ENCODE data around the gene POMT1.

POMT1 gene

GRCh38 chr9:131521203-131521602, 18.5 kb downstream of the POMT1 start:
- TF ChIP-seq CTCF (conservative IDR thresholded peaks at IDR 0.05; ENCODE audit: low read depth, low read length): no peak
- Histone ChIP-seq H3K79me2 (ENCODE audit: insufficient read depth, low read depth) (no peaks in the 10 kb centered on the region), H3K36me3 (ENCODE audit: insufficient read depth) (peaks cover 6% of the 10 kb centered on the region; the same call in 1 of the 2 replicates), H2AFZ (ENCODE audit: low read depth) (no peak overlapping the region), H3K4me3 (IDR thresholded peaks at IDR 0.05; ENCODE audit: insufficient read depth, low read depth, low read length) (no peak overlapping the region), H4K20me1 (ENCODE audit: insufficient read depth) (no peaks in the 10 kb centered on the region), H3K4me1 (ENCODE audit: low read depth, poor library complexity, severe bottlenecking) (no peaks in the 10 kb centered on the region), H3K9ac (no peak overlapping the region), H3K4me2 (no peak overlapping the region), H3K27me3 (ENCODE audit: insufficient read depth, low read depth) (no peaks in the 10 kb centered on the region), H3K27ac (no peak overlapping the region)

GRCh38 chr9:131521822-131522221, 19.1 kb downstream of the POMT1 start:
- H3K27me3 ChIP-seq (ENCODE audit: insufficient read depth, low read depth): no peaks in the 10 kb centered on the region
- no peak overlapping the region for H3K4me3 ChIP-seq (IDR thresholded peaks at IDR 0.05; ENCODE audit: insufficient read depth, low read depth, low read length)
- H3K27ac ChIP-seq: no peak overlapping the region
- H3K79me2 ChIP-seq (ENCODE audit: insufficient read depth, low read depth): no peaks in the 10 kb centered on the region
- no peak for TF ChIP-seq CTCF (conservative IDR thresholded peaks at IDR 0.05; ENCODE audit: low read depth, low read length)
- H3K4me1 ChIP-seq (ENCODE audit: low read depth, poor library complexity, severe bottlenecking): no peaks in the 10 kb centered on the region
- no peak overlapping the region for H2AFZ ChIP-seq (ENCODE audit: low read depth)
- no peaks in the 10 kb centered on the region for H4K20me1 ChIP-seq (ENCODE audit: insufficient read depth)
- H3K4me2 ChIP-seq: no peak overlapping the region
- no peak overlapping the region for H3K9ac ChIP-seq
- H3K36me3 ChIP-seq (ENCODE audit: insufficient read depth): no peaks in the 10 kb centered on the region; the same call in 1 of the 2 replicates

- peaks cover 5% of the 10 kb centered on the region; the same call in 1 of the 2 replicates for H3K36me3 ChIP-seq (ENCODE audit: insufficient read depth)
- H3K79me2 ChIP-seq (ENCODE audit: insufficient read depth, low read depth): no peaks in the 10 kb centered on the region
- H3K4me1 ChIP-seq (ENCODE audit: low read depth, poor library complexity, severe bottlenecking): no peaks in the 10 kb centered on the region
- no peak overlapping the region for H3K4me3 ChIP-seq (IDR thresholded peaks at IDR 0.05; ENCODE audit: insufficient read depth, low read depth, low read length)
- H2AFZ ChIP-seq (ENCODE audit: low read depth): no peak overlapping the region
- H3K27ac ChIP-seq: no peak overlapping the region
- H4K20me1 ChIP-seq (ENCODE audit: insufficient read depth): no peaks in the 10 kb centered on the region
- H3K9ac ChIP-seq: no peak overlapping the region
- TF ChIP-seq CTCF (conservative IDR thresholded peaks at IDR 0.05; ENCODE audit: low read depth, low read length): no peak
- H3K4me2 ChIP-seq: no peak overlapping the region
- H3K27me3 ChIP-seq (ENCODE audit: insufficient read depth, low read depth): no peaks in the 10 kb centered on the region
Measured at GRCh38 chr9:131522257-131523085, 19.8 kb downstream of the POMT1 start.

- peaks cover 6% of the 10 kb centered on the region; the same call in 1 of the 2 replicates for H3K36me3 ChIP-seq (ENCODE audit: insufficient read depth)
- H3K4me1 ChIP-seq (ENCODE audit: low read depth, poor library complexity, severe bottlenecking): no peaks in the 10 kb centered on the region
- H4K20me1 ChIP-seq (ENCODE audit: insufficient read depth): no peaks in the 10 kb centered on the region
- no peak overlapping the region for H3K27ac ChIP-seq
- H3K9ac ChIP-seq: no peak overlapping the region
- H3K27me3 ChIP-seq (ENCODE audit: insufficient read depth, low read depth): no peaks in the 10 kb centered on the region
- no peak overlapping the region for H3K4me3 ChIP-seq (IDR thresholded peaks at IDR 0.05; ENCODE audit: insufficient read depth, low read depth, low read length)
- H3K4me2 ChIP-seq: no peak overlapping the region
- no peaks in the 10 kb centered on the region for H3K79me2 ChIP-seq (ENCODE audit: insufficient read depth, low read depth)
- H2AFZ ChIP-seq (ENCODE audit: low read depth): no peak overlapping the region
- TF ChIP-seq CTCF (conservative IDR thresholded peaks at IDR 0.05; ENCODE audit: low read depth, low read length): no peak
Measured at GRCh38 chr9:131523086-131523388, 20.3 kb downstream of the POMT1 start.

Measured in KMS-11 (cell line).